ENCODE data around the gene FKBP7.

DNA sequence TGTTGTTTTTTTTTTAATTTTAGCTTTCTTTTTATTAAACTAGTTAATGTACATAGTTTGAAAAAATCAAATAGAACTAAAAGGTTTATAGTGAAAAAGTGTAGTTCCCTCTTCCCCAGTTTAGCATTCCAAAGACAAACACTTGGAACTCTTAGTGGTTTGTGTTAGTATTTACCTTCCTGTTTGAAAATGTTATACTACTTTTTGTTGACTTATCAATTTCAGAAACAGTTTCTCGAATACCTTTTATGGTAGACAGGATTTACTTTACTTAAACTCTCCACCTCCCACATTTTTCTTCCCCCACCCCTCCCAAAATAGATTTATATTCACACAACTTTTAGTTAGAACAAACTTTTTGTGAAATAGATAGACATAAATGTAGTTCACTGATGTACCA, 28.5 kb upstream of the FKBP7 start:
- TF ChIP-seq POLR2A (IDR thresholded peaks at IDR 0.05; ENCODE audit: control extremely low read depth in 1 of 2, low read depth in 2 of 2, low read length in 2 of 2) (no peak), CHD2 (IDR thresholded peaks at IDR 0.05; ENCODE audit: low read length) (no peak)
- TF ChIP-seq, protein P1, sequence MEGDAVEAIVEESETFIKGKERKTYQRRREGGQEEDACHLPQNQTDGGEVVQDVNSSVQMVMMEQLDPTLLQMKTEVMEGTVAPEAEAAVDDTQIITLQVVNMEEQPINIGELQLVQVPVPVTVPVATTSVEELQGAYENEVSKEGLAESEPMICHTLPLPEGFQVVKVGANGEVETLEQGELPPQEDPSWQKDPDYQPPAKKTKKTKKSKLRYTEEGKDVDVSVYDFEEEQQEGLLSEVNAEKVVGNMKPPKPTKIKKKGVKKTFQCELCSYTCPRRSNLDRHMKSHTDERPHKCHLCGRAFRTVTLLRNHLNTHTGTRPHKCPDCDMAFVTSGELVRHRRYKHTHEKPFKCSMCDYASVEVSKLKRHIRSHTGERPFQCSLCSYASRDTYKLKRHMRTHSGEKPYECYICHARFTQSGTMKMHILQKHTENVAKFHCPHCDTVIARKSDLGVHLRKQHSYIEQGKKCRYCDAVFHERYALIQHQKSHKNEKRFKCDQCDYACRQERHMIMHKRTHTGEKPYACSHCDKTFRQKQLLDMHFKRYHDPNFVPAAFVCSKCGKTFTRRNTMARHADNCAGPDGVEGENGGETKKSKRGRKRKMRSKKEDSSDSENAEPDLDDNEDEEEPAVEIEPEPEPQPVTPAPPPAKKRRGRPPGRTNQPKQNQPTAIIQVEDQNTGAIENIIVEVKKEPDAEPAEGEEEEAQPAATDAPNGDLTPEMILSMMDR (IDR thresholded peaks at IDR 0.05; ENCODE audit: control extremely low read depth in 1 of 3, insufficient read depth in 1 of 3, low read depth in 1 of 3, low read length in 3 of 3): no peak

Data from H1 (cell line).